GM18502 (cell line): ENCODE results near the gene PSMG3.

Experiments used
- ATAC-seq: cut with Tn5 transposase; IDR thresholded peaks from one replicate; pipeline ENCODE4 v1.9.1; 2021; ENCODE audit warnings: mild to moderate bottlenecking; ENCODE audit not compliant: unreplicated experiment, poor library complexity

PSMG3 gene

GRCh38 chr7:1569833-1570632, at the start of gene PSMG3:
PSMG3 (minus strand) TSS chr7:1570032; CDS start chr7:1569339, 693 bp downstream.
- ATAC-seq = peak; percentile 94

GRCh38 chr7:1618475-1618874, 48.6 kb upstream of the PSMG3 start:
- ATAC-seq = no peak

GRCh38 chr7:1617957-1618356, 48.1 kb upstream of the PSMG3 start:
- ATAC-seq = no peak

- no peak for ATAC-seq
Measured at GRCh38 chr7:1616741-1617140, 46.9 kb upstream of the PSMG3 start.

DNA sequence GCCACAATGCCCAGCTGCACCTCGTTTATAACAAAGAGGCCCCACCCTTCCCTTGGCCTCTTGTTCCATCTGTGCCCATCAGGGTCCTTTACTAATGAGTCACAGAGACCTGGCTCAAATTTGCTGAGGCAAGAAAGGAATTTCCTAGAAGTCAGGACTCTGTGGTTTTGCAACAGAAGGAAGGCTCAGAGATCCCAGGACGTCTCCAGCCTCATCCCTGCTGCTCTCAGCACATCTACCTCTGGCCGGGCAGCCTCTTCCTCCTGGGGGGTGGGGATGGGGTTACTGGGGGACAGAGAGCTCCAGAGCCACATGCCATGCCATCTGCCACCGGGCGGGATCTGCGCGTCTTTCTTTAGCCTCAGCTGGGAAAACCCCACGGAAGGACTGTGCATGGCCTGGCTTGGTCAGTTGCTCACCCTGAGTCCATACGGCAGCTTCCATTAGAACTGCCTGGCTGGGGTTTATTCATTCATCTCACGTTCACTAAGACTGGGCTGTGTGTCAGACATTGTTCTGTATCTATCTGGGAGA, 41.9 kb upstream of the PSMG3 start:
- ATAC-seq = no peak

DNA sequence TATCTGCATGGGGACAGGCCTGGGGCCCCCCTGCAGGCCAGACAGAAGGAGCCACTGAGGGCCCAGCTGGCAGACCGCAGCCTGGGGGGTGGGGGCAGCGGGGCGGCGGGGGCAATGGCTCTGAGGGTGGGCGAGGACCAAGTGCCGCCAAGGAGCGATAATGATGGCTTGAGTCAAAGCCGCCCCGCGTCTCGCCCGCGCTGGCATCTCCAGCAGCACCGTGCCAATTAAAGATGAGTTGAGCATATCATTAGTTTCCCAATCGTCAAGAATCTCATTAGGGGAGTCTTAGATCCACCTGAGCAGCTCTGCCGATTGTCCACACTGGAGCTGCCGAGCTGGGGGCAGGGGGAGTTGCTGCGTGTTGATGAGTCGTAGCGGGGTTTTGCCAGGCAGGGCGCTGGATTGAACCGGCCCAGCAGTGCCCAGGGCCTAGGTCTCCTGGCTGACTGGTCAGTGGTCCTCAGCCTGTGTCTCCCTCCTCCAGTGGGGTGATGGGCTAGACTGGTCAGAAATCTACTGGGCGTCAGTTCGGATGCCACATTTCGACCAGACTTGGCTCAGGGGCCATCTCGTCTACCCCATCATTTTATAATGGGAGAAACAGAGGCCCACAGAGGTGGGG, 41.0 kb upstream of the PSMG3 start:
- ATAC-seq = no peak

DNA sequence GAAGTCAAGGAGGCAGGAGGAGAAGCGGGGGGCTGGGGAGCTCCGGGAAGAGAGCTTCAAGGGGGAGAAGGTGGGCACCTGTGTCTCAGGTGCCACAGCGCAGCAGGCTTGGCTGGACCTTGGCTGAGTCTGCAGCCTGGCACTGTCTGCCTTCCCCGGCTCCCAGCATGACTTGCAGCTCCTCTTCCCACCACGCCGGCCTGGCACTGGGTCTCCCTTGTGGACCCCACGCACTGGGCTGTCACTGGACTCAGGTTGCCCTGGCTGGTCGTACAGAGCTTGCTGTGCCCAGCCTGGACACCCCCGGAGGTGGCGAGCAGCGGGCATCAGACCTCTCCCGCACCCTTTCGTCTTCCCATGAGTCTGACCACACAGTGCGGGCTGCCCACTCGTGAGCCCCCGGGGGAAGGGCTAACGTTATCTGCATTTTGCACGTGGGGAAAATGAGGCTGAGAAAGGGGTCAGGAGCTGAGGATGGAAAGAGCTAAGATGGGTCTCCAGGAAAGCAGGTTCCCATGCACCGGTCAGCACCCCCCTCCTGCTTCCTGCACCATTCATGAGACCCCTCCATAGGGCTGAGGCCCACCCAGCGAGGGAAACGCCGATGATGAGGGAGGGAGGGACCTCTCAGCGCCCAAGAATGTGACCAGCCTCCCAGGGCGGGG, 40.3 kb upstream of the PSMG3 start:
- ATAC-seq = no peak

GRCh38 chr7:1609023-1609422, 39.2 kb upstream of the PSMG3 start:
- no peak for ATAC-seq

DNA sequence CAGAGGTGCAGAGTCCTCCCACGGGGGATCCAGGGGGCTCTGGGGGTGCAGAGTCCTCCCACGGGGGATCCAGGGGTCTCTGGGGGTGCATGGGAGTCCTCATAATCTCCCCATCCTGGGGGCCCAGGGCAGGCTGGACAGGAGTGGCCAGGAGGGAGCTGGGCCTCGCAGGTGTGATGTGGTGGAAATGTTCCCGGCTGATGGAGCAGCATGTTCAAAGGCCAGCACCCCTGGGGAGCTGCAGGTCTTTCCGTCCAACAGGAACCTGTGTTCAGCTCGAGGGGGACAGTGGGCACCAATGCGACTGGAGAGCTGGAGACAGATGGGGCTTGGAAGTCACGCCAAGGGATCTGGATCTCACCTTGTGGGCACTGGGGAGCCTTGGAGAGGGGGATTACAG, 38.5 kb upstream of the PSMG3 start:
- no peak for ATAC-seq

- ATAC-seq = no peak
Measured at GRCh38 chr7:1607696-1608095, 37.9 kb upstream of the PSMG3 start.

DNA sequence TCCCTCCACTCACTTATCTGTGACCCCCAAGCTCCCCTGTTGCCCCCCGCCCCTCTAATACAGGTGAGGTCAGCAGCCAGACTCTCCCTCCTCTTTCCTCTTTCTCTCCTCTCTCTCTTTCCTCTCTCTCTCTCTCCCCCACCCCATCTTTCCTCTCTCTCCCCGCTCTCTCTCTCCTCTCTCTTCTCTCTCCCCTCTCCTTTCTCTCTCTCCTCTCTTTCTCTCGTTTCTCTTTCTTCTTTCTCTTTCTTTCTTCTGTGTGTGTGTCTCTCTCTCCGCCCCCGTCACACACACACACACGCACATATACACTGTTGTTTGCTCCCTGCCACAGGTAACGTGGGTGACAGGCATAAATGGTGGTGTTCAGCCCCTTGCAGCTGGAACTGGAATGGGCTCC, 37.2 kb upstream of the PSMG3 start:
- no peak for ATAC-seq

GRCh38 chr7:1604383-1604782, 34.6 kb upstream of the PSMG3 start:
- ATAC-seq = no peak

GRCh38 chr7:1603346-1604225, 33.8 kb upstream of the PSMG3 start:
- ATAC-seq = no peak

DNA sequence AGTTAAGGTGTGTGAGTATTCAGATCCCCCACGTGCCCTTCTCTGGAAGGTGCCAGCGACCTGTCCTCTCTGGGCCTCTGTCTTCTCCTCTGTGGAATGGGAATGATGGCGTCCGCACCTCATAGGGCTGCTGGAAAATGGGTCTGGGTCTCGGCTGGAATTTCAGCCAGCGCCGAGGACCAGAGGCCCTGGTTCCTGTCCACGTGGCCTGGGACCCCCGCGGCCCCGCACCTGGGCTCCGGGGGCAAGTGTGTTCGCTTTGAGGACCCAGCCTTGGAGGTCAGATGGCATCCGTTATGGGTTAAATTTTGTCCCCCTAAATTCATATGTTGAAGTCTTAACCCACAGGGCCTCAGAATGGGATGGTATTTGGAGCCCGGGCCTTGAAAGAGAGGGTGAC, 32.6 kb upstream of the PSMG3 start:
- ATAC-seq = no peak

DNA sequence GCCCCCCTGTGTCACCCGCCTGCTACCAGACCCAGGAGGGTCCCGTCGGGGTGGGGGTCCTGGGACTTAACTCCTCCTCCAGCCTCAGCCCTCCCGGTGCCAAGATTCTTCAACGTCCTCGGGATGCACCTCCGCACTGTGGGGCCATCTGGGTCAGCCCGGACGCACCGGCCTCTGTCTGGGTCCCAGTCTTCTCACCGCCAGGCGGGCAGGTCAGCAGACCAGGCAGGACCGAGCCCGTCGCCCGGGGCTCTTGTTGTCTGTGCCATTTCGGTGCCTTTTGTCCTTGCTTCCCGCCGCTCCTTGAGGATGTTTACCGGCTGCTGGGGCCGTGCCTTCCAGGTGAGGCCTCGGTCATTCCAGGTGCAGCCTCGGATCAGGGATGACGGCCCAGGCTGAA, 32.1 kb upstream of the PSMG3 start:
- no peak for ATAC-seq

DNA sequence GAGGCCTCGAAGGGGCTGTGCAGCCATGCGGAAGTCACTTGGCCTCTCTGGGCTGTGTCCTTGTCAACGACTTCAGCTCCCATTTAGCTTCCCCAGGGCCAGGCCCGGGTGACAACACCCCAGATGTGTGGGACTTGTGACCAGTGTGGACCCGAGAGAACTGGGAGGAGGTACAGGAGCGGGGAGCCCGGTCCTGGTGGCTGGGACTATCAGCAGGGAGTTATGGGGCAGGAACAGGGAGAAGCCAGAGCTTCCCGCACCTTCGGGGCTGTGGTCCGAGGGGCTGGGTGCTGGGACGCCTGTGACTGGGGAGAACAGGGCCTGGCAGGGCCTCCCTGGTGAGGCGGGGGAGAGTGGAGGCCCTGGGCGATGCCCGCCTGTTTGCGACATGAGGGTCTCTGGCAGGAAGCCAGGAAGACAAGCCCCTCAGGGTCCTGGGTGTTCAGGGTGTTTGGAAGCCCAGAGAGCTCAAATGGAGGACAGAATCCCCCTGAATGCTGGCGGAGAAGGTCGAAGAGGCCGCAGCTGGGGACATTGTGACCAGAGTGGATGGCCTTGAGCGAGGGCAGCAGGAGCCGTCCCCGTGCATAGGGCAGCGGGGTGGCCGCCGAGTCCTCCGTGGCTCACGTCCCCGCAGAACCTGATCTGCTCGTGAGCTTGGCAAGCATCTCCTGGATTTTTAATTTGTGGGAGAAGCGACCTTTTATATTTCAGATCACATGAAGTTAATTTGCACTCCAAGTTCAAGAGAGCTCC, 30.0 kb upstream of the PSMG3 start:
- no peak for ATAC-seq

GRCh38 chr7:1598961-1599639, 29.3 kb upstream of the PSMG3 start:
- ATAC-seq = no peak

GRCh38 chr7:1598286-1598685, 28.5 kb upstream of the PSMG3 start:
- no peak for ATAC-seq

- no peak for ATAC-seq
Measured at GRCh38 chr7:1597791-1598190, 28.0 kb upstream of the PSMG3 start.
